HG03066 (cell line): ENCODE results near the gene TANGO2.

Source experiments
- ATAC-seq: cut with Tn5 transposase; IDR thresholded peaks from one replicate; pipeline ENCODE4 v1.9.1; 2021; ENCODE audit warnings: low read depth; ENCODE audit not compliant: unreplicated experiment

The TANGO2 gene

DNA sequence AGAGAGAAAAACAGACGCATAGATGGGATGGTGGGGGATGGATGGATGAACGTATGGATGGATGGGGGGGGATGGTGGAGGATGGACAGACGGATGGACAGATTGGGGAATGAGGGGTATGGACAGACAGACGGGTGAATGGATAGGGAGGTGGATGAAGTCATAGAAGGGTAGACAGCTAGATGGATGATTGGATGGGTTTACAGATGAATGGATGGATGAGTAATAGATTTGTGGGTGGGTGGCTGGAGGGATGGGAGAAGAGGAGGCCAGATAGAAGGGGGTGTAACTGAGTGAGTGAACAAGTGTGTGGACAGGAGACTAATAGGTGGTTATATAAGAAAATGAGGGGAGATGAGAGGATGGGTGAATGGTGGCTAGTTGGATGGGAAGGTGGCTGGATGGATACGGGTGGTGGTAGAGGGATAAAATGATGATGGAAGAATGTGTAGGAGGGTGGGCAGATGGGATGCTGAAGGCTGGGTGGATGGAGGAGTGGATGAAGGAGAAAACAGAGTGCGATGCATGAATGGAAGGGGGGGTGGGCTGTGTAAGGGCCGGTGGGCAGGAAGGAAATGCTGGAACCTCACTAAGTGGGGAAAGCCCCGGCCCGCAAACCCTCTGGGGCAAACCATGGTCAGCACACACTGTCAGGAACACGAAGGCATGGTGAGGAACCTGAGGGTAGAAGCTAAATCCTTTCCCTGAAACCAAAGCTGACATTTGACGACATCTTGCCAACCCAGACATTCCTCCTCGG is 25.9 kb upstream of the TANGO2 start:
- ATAC-seq, result no peak

DNA sequence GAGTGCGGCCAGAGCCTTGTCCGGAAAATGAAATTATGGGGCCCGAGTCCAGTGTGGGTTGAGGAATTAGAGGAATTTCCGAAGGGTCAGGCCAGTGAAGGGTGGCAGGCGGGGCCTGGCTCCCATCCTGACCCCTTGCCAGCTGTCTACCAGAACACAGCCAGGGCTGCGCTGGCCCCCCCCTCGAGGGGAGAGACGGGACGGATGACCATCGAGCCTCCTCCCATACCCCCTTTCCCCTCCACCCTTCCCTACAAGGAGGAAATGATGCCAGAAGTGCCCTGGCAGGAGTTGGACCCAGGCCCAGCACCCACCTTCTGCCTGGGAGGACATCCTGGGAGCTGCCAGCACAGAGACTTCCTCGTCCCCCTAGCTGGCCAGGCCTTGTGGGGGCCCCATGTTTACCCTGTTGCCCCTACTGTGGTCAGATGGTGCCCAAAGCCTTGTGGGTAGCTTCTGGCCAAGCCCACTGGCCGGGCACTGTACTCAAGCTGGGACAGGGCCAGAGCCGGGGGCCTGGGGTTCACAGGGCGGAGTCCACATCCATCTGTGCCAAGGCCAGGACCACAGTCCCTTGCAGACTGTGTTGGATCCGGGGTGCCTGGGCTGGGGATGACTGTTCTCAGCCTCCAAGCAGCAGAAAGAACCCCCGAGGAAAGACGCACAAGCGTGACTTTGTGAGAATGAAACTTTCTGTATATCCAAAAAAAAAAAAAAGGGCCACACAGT is 25.1 kb upstream of the TANGO2 start:
- no peak for ATAC-seq

DNA sequence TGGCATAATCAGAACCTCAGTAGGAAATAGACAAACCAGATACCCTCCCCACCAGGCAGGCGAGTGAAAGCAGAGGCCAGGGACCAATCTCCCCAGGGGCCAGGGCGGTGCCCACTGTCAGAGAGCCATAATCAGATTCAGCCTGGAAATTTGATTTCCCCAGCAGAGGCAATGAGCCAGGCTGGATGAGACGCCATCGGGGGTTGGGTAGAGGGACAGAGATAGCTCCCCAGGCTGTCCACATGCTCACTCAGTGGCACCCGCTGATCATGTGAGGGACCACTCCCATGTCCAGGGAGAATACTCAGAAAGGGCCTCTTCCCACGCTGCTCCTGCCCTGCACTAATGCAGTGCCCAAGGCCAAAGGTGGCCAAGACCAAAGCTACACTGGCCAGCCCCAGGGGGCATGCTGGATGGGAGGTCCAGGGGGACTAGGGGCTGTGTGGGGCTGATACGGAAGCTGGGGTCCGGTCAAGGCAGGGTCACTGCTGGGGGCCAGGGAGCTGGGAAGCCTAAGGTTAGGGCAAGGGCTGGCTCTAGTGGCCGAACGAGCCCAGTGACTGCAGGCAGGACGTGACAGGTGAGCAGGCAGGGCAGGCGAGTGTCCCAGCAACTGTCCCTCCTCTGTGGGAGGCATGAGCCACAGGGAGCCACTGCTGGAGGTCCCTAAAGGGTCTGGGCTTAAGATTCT is 24.1 kb upstream of the TANGO2 start:
- no peak for ATAC-seq

DNA sequence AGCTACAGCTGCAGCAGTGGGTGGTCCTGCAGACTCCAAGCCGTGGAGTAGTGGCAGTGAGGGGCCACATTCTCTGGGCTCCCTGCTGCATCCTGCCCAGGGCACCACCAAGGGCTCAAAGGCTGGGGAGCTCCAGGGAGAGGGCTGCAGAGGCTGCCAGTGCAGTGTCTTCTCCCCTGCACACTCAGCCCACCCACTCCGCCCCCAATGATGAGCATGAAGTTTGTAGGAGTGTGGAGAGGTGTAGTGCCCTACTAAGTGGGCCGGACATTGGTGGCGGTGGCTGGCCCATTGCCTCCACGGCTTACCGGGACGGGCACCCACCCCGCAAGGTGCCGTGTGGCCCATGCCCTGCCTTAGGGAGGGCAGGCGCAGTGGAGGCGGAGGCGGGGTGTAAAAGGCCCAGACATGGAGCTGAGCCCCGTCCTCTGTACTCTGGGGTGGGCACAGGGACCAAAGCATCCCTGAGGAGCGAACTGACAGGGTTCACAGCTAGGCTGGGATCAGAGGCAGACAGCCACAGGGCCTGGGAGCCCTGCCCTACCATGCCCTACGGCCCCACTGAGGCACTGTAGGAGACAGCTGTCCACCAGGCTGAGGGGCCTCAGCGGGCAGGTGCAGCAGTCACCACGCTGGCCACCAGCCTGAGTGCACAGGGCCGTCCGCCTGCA is 23.2 kb upstream of the TANGO2 start:
- no peak for ATAC-seq

DNA sequence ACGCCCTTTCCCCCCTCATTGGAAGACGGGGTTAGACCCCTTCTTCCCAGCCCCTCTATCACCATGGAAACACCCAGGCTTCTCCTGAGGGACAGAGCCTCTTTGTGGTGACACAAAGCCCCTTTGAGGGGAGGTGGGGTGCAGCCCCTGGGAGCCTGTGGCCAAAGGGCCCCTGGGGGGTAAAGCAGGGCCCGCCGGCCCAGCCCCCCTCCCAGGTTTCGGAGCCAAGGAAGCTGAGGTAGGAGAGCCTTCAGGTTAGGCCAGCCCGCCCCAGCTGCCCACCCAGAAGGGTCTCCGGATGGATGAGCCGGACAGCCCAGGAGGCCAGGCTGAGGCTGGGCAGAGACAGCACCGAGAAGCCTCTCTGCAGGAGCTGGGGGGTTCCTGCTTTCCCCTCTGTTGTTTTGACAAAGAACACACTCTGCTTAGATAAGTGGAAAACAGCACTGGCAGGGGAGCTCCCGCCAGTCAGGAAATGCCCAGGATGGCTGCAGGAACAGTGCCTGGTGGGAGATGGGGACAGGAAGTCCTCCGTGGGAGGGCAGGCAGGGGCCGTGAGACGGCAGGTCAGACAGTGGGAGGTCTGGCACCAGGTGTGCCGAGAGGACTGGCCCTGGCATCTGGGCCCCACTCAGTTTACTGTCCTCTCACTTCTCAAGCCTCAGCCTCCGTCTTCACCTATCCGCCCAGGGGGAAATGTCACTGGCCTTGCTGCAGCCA is 22.5 kb upstream of the TANGO2 start:
- ATAC-seq, result no peak

DNA sequence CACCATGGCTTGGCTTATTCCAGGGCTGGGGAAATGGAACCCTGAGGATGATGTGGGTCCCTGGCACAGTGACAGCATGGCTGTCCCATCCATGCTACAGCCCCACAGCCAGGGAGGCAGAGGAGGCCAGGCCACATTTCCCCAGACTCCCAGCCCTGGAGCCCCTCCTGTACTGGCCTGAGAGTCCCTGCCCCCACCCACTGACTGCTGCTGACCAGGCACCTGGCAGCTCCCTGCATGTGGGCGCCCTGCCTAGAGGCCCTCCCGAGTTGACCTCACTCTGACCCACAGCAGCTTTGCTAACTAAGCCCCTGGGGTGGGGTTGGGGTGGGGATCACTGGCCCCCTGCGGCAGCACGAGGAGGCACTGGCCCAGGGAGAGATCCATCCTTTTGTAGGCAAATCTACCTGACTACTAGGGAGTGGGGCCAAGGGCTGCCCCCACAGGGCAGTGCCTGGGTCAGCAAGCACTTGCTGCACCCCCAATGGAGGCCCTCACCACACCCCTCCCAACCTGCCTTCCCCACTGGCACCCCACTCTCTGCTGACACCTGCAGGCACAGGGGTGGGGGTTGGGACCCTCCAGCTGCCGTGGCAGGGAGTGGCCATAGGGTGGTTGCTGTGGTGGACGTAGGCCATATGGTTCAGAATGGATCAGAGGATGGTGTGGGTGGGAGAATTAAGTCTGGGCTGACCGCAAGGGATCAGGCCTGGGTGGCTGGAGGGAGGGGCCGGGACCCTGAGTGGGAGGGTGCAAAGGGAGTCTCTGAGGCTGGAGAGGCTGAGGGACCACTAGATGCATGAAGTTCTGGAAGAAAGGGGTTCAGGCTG is 21.7 kb upstream of the TANGO2 start:
- no peak for ATAC-seq

DNA sequence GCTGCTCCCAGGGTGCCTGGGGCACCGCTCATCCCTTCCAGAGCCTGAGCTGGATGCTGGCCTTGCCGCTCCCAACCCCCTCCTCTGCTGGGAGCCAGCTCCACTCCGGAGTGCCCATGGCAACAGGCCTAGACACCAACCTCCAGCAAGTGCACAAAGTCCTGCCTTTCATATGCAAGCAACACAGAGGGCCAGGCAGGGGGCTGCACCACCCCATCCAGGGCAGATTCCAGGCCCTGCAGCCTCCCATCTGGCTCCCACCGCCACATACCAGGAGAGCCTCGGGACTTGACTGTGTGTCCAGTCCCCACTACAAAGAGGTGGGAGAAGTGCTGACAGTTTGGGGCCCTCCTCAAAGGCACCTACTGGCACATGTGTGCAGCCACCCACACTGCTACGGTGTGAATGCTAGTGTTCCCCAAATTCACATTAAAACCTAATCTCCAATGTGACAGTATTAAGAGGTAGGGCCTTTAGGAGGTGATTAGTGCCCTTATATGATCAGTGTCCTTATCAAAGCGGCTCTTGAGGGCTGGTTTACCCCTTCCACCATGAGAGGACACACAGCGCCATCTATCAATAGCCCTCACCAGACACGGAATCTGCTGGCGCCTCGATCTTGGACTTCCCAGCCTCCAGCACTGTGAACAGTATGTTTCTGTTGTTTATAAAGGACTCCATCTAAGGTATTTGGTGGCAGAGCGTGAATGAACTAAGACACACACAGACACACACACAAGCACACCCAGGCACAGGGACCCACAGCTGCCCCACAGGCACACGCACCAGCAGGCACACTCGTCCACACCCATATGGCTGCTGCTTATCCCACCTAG is 20.4 kb upstream of the TANGO2 start:
- ATAC-seq, result no peak

DNA sequence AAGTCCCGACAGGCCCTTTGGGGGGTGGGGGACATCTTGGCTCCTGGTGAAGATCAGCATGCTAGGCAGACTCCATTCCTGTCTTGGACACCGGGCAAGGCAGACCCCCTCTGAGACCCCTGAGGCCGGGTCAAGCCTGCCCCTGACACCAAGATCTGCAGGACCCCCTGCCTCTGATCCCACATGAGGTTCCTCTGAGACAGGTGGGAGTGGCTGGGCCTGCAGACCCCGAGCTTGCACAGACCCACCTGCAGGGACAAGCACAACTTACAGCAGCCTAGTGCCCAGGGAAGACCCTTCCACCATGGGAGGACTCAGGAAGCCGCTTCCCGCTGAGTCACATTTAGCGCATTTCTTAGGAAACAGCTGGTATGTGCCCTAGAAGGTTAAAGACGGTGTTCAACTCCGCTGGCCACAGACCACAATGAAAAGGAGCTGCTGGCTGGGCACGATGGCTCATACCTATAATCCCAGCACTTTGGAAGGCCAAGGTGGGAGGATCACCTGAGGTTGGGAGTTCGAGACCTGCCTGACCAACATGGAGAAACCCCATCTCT is 19.8 kb upstream of the TANGO2 start:
- ATAC-seq, result no peak

DNA sequence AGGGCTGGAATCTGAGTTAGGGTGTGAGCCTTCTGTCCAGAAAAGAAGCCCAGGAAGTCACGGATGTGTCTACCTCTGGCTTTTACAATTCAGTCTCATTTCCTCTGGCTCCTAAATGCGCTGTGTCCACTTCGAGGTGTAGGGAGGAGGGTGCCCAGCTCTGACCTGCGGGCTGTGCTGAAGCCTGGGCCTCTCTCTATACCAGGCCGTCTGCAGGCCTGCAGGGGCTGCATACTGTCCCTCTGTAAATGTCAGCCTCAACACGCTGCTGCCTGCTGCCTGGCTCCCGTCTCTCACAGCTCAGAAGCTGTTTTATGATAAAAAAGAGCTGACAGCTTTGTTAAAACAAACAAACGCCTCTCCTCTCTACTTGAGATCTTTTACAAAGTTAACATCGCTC is 18.8 kb upstream of the TANGO2 start:
- no peak for ATAC-seq

DNA sequence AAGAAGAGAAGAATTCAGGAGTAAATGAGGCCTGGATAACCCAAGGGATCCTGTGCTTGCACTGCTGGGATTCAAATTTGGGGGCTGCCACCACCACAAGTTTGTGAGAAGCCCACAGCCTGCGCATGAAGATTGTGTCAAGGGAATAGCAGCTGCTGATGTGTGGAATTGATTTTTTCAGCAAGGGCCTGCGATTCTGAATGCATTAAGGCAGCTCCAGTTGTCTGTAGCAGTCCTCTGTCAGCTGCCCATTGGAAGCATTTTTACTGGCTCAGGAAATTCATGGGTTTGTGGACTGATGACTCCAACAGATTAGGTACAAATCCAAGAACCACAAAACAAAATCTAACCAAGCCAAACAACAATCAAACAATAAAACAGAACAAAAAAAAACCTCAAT is 18.3 kb upstream of the TANGO2 start:
- ATAC-seq, result no peak

DNA sequence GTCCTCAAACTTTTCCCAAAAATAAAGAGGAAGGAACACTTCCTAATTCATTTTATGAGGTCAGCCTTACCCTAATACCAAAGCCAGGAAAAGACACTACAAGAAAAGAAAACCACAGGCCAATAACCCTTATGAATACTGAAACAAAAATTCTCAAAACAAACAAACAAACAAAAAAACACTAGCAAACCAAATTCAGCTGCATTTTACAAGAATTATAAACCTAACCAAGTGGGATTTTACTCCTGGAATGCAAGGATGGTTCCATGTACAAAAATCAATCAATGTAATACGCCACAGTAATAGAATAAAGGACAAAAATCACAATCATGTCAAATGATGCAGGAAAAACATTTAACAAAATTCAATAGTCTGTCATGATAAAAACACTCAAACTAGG is 17.6 kb upstream of the TANGO2 start:
- ATAC-seq, result no peak

DNA sequence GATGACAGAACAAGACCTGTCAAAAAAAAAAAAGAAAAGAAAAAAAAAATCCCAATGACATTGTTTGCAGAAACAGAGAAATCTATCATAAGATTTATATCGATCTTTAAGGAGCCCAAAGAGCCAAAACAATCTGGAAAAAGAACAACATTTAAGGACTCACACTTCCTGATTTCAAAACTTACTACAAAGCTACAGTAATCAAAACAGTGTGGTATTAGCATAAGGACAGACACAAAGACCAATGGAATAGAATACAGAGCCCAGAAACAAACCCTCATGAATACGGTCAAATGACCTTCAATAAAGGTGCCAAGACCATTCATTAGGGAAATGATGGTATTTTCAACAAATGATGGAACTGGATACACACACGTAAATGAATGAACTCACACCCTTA is 16.4 kb upstream of the TANGO2 start:
- ATAC-seq, result no peak

DNA sequence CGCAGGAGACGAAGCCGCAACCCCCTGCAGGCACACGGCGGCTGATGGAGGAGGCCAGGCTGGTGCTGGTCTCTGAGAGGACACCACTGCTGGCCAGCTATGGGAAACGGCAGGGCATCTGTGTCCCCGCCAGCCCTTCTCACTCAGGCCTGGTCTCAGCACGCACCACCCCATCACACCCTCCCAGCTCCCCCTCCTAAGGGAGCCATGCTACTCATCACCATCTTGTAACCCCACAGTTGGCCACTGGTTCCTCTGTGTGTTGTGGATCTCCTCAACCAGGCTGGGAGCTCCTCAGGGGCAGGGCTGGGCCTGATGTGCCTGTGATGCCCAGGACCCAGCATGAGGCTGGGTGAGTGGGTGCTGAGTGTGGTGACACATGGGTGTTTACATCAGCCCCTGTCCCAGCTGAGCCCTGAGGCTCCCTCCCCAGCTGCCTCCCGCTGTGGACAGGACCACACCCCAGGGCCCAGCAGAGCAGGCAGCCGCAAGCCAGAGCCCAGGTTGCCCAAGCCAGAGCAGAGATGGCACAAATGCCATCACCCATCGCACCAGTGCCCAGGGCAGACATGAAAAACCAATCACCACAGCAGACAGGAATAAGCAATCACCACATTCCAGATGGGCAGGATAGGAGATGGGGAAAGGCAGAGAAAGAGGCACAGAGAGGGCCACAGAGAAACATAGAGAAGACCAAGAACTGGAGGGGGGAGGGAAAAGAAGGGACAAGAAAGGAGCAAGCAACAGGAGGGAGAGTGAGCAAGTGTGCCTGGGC is 12.5 kb upstream of the TANGO2 start:
- ATAC-seq, result no peak

DNA sequence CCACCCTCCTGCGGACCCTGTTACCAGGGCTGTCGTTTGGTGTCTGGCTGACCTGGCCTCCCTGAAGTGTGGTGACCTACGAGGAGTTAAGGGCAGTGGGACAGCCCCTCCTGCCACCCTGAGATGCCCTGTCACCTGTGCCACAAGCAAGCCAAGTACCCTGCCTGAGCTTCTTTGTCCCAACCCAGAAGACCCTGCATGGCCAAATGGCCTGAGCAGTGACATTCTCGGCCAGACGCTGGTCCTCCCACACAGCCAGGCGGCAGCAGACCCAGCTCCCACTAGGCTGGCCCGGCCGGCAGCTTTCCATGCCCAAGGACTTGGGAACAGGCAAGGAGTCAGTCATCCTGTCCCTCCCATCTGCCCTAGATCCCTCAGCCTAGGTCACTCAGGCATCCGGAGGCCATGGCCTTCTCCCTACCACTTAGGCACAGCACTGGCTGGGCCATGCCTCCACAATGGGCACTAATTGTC is 11.9 kb upstream of the TANGO2 start:
- ATAC-seq, result no peak

DNA sequence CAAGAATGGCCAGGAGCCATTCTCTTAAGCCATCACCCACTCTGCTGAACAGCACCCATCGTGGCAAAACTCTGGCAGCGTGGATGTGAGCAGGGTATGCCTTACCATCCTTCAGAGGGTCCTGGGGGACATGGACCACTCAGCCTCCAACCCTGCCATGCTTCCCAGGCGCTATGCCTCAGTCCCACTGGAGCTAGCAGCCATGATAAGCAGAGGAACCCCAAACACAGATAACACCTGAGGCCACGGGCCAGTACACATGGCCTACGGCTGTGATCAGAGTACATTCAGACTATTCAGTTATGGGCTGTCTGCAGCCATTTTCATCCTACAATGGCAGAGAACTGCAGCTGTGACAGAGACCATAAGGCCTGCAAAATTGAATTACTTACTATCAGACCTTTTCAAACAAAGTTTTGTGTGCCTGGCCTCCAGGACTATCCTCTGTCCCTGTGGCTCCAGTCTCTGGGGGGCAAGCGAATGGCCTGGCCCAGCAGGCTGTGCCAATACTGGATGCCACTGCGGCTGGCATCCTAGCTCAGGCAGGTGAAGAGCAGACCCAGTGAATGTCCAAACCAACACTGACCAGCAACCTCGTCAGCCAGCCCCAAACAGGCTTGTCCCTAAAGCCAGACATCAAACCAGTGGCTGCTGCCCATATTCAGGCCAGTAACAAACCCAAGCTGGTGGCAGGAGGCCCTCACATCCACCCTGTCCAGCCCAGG is 11.2 kb upstream of the TANGO2 start:
- no peak for ATAC-seq

DNA sequence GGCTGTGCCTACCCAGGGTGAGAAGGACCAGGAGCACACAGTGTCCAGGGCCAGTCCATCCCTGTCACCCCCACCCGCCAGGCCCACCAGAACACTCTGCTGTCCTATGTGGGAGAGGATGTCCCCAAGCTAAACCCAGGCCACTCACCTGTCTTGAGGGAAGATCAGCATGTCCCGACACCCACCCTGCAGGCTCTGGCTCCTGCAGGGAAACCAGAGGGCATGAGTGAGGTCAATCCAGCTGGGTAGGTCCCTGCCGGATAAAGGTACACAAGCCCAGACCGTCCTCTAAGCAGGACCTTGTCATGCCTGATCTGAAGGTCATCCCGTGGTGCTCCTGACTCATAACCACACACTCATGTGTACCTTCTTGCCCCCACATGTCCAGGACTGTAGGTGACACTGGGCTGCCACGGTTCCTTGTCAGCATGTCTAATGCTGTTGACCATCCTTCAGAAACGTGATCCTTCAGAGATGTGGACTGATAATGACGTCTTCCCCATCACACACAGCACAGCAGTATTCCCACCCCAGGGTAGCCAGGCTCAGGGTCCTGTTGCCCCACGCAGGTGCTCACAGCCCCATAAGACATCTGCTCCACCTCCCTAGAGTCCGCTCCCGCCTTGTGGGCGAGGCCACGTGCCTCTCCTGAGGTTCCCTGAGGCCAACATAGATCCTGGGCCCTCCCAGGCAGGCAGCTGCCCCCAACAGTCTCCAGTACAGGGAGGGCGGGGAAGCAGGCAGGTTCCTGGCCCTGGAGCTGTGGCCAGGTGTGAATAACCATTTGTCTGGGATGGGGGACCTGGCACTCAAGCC is 10.4 kb upstream of the TANGO2 start:
- no peak for ATAC-seq
